ENCODE data around the gene DUS2.
"Not testable (repeated sequence)": the region's sequence is repeated elsewhere in the genome, so short reads cannot be mapped to it uniquely, and the experiment has no call there.

The DUS2 gene

GRCh38 chr16:68091380-68092261 is 68.5 kb downstream of the DUS2 start:
- no peak for DNase-seq (ENCODE audit: low spot score)

DNA sequence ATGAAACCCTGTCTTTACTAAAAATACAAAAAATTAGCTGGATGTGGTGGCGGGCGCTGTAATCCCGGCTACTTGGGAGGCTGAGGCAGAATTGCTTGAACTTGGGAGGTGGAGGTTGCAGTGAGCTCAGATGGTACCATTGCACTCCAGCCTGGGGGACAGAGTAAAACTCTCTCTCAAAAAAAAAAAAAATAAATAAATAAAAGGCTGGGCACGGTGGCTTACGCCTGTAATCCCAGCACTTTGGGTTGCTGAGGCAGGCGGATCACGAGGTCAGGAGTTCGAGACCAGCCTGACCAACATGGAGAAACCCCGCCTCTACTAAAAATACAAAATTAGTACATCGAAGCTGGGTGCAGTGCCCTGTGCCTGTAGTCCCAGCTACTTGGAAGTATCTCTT is 69.2 kb downstream of the DUS2 start:
- not testable (repeated sequence) for DNase-seq (ENCODE audit: low spot score)

- DNase-seq (ENCODE audit: low spot score) = peak; percentile 45
Observed at GRCh38 chr16:68093816-68094613, 70.9 kb downstream of the DUS2 start.

GRCh38 chr16:68094614-68094934 is 71.5 kb downstream of the DUS2 start:
- DNase-seq (ENCODE audit: low spot score) = no peak

GRCh38 chr16:68096491-68096890 is 73.4 kb downstream of the DUS2 start:
- DNase-seq (ENCODE audit: low spot score) = no peak

DNA sequence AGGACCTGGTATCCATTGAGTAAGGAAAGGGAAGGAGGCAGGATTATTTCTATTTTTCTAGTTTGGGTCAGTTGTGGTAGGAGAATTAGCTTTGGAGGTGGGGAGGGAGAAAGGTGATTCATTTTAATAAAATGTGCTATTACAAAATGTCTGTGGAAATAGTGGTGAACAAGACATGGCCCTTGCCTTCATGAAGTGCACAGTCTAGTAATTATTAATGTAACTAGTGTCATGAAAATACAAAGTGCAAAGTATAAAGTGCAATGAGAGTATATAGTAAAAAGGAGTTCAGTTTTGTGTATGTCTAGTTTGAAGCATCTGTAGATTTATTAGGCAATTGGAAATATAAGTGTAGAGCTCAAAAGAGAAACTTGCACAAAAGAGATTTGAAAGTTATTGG is 74.0 kb downstream of the DUS2 start:
- no peak for DNase-seq (ENCODE audit: low spot score)

- no peak for DNase-seq (ENCODE audit: low spot score)
Observed at GRCh38 chr16:68097895-68098294, 74.8 kb downstream of the DUS2 start.

- no peak for DNase-seq (ENCODE audit: low spot score)
Observed at GRCh38 chr16:68100488-68100887, 77.4 kb downstream of the DUS2 start.

GRCh38 chr16:68105611-68106010 is 82.5 kb downstream of the DUS2 start:
- DNase-seq (ENCODE audit: low spot score) = no peak

DNA sequence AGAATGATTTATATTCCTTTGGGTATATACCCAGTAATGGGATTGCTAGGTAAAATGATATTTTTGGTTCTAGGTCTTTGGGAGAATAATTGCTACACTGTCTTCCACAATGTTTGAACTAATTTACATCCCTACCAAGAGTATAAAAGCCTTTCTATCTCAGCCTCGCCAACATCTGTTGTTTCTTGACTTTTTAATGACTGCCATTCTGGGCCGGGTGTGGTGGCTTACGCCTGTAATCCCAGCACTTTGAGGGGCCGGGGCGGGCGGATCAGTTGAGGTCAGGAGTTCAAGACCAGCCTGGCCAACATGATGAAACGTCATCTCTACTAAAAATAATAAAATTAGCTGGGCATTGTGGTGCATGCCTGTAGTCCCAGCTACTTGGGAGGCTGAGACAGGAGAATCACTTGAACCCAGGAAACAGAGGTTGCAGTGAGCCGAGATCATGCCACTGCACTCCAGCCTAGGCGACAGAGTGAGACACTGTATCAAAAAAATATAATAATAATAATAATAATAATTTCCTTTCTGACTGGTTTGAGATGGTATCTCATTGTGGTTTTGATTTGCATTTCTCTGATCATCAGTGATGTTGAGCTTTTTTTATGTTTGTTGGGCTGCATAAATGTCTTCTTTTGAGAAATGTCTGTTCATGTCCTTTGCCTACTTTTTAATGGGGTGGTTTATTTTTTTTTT is 84.3 kb downstream of the DUS2 start:
- not testable (repeated sequence) for DNase-seq (ENCODE audit: low spot score)

DNA sequence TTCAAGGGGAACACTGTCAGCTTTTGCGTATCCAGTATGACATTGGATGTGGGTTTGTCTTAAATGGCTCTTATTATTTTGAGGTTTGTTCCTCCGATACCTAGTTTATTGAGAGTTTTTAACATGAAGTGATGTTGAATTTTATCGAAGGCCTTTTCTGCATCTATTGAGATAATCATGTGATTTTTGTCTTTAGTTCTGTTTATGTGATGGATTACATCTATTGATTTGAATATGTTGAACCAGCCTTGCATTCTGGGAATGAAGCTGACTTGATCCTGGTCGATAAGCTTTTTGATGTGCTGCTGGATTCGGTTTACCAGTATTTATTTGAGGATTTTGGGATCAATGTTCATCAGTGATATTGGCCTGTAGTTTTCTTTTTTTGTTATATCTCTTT is 86.1 kb downstream of the DUS2 start:
- not testable (repeated sequence) for DNase-seq (ENCODE audit: low spot score)

DNA sequence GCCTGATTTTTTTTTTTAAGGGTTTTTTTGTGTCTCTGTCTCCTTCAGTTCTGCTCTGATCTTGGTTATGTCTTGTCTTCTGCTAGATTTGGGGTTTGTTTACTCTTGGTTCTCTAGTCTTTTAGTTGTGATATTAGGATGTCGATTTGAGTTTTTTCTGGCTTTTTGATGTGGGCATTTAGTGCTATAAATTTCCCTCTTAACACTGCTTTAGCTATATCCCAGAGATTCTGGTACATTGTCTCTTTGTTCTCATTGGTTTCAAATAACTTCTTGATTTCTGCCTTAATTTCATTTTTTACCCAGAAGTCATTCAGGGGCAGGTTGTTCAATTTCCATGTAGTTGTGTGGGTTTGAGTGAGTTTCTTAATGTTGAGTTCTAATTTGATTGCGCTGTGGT is 87.5 kb downstream of the DUS2 start:
- DNase-seq (ENCODE audit: low spot score) = not testable (repeated sequence)

DNA sequence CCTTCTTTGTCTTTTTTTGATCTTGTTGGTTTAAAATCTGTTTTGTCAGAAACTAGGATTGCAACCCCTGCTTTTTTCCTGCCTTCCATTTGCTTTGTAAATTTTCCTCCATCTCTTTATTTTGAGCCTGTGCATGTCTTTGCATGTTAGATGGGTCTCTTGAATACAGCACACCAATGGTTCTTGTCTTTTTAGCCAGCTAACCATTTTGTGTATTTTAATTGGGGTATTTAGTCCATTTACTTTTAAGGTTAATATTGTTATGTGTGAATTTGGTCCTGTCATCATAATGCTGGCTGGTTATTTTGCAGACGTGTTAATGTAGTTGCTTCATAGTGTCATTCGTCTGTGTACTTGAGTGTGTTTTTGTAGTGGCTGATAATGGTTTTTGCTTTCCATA is 88.3 kb downstream of the DUS2 start:
- DNase-seq (ENCODE audit: low spot score) = no peak

DNA sequence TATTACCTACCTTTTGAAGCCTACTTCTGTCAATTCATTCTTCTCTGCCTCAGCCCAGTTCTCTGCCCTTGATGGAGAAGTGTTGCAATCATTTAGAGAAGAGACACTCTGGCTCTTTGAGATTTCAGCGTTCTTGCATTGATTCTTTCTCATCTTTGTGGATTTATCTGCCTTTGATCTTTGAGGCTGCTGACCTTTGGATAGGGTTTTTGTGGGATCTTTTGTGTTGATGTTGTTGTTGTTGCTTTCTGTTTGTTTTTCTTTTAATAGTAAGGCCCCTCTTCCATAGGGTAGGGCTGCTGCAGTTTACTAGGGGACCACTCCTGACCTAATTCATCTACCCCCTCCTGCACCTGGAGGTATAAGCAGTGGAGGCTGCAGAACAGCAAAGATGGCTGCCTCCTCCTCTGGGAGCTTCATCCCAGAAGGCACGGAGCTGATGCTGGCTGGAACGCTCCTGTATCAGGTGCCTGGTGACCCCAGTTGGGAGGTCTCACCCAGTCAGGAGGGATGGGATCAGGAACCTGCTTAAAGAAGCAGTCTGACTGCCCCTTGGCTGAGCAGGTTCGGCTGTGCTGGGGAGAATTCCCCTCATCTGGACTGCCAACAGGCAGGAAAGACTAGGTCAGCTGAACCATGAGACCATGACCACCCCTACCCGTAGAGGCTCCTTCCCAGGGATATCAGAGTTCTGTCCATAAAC is 90.1 kb downstream of the DUS2 start:
- no peak for DNase-seq (ENCODE audit: low spot score)

DNA sequence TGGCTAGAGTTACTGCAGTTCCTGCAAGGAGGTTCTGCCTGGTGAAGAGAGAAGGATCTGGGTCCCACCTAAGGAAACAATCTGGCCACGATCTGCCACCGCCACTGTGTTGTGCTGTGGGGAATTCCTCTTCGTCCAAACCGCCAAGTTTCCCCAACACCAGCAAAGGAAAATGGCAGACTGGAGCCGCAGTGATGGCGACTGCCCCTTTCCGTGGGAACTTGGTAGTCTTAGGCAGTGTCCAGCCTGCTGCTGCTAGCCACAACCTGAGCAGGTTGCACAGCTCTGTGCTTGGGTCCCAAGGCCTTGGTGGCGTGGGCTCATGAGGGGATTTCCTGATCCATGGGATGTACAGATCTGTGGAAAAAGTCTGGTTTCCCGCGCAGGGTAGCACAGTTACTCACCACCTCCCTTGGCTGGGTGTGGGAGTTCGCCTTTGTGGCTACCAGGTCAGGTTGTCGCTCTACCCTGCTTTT is 90.7 kb downstream of the DUS2 start:
- DNase-seq (ENCODE audit: low spot score) = no peak

DNA sequence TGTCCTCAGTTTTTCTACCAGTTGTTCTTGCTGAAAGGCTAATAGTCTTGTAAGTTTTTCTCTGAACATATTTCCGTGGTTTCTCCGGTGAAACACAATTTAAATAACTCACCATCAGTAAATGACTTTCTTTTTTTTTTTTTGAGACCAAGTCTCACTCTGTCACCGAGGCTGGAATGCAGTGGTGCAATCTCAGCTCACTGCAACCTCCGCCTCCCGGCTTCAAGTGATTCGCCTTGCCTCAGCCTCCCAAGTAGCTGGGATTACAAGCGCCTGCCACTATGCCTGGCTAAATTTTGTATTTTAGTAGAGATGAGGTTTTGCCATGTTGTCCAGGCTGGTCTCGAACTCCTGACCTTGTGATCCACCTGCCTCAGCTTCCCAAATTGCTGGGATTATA is 91.9 kb downstream of the DUS2 start:
- DNase-seq (ENCODE audit: low spot score) = not testable (repeated sequence)

GRCh38 chr16:68115851-68116250 is 92.8 kb downstream of the DUS2 start:
- DNase-seq (ENCODE audit: low spot score) = no peak

DNA sequence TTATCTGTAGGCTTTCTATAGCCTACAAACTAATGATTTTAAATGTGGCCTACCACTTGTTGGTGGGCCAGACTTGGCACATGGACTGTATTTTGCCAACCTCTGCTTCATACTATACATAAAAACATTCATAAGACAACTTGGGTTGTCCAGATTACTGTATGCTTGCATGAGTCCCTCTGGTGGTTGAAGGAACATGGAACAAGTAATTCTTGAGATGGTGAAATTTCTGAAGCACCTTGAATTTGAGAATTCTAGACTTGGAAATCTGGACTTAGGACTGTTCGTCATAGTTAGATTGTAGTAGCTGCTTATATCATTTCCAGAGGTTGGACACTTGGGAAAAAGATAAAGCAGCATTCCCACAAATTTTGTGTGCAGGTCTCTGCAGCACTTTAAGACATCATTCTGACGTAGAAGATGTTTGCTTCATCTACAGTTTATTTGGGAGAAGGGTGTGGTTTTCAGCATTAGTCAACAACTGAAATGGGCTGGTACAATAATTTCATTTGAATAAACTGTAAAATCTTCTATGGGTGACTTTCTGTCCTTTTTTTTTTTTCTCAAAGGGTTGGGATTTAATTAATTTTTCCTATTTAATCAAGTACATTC is 93.3 kb downstream of the DUS2 start:
- peak; percentile 40 for DNase-seq (ENCODE audit: low spot score)

DNA sequence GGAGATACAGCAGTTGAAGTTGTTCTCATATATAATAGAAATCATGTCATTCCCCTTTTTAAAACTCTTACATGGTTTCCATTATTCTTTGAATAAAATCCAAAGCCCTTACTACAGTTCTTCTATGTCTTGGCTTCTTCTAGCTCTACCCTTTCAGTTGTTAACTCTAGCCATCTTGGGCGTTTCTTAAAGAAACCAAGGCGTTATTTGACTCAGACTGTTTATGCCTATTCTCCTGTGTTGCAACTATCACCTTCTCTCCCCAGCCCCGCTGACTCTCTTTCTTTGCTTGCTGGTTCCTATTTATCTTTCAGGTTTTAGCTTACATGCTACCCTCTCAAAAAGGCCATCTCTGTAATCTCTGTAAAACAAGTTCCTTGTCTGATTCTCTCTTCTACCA is 94.8 kb downstream of the DUS2 start:
- DNase-seq (ENCODE audit: low spot score) = no peak

GRCh38 chr16:68118954-68119353 is 95.9 kb downstream of the DUS2 start:
- DNase-seq (ENCODE audit: low spot score) = not testable (repeated sequence)

GRCh38 chr16:68120496-68120895 is 97.4 kb downstream of the DUS2 start:
- DNase-seq (ENCODE audit: low spot score) = not testable (repeated sequence)

GRCh38 chr16:68126395-68126794 is 103.3 kb downstream of the DUS2 start:
- no peak for DNase-seq (ENCODE audit: low spot score)

Measured in CD4-positive, alpha-beta T cell treated with Interleukin-15 for 4 hours (primary cell).